ENCODE results near the gene HIPK2.

DNA sequence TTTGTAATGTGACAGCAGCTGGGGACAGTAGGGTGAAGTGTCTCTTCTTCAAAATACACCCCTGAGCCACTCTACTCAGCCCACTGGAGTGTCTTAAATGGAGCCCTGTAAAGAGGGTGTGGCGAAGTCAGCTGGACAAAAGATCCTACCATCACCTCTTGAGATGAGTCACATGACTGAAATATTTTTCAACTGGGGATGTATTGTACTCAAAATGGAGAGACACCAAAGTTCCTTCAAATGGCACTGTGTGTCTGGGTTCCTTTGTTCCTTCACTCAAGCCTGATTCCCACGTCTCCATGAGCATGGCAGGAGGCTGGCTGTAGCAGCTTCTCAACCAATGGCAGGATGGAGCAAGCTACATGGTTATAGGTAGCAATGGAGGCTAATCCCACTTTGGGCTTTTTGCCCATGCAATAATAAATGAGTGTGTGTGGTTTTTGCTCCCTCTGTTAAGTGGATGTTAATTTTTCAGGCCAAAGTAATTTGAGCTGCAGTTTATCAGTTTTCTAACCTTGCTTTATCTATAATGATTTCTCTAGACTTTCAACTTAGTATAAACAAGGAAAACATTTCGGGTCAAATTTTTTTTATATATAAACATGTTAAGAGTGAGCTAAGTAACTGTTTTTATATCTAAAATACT is 186.1 kb downstream of the HIPK2 start:
- no peak for TF ChIP-seq EZH2 (IDR thresholded peaks at IDR 0.05)
- TF ChIP-seq POLR2AphosphoS5 (IDR thresholded peaks at IDR 0.05; ENCODE audit: borderline replicate concordance, low read depth, low read length), result no peak
